GM19043 (cell line): ENCODE measurements around the gene ZNF488.

ENCODE experiments used
- ATAC-seq: cut with Tn5 transposase; IDR thresholded peaks from one replicate; pipeline ENCODE4 v1.9.1; 2021; ENCODE audit warnings: low read depth; ENCODE audit not compliant: unreplicated experiment

ZNF488 gene

GRCh38 chr10:47410271-47410670, 26.2 kb upstream of the ZNF488 start:
- ATAC-seq = no peak

DNA sequence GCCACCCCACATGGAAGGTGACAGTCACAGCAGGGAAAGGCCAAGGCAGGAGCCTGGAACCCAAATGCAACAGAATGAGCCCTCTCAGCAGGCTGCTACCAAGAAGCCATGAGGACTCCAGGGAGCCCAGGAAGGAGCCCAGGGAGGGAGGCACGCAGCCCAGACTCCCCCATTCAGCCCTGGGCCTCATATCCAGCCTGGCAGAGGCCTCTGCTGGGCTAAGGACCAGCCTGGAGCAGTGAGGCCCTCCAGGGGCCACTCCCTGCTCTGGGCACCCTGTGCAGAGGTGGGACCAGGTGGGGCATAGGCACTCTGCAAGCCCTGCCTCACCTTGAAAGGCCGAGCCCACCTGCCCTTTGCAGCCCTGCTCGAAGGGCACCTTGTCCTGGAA, 25.8 kb upstream of the ZNF488 start:
- ATAC-seq = no peak

GRCh38 chr10:47409171-47409865, 25.2 kb upstream of the ZNF488 start:
- ATAC-seq = no peak

GRCh38 chr10:47408606-47409005, 24.5 kb upstream of the ZNF488 start:
- ATAC-seq = no peak

GRCh38 chr10:47406870-47407691, 23.0 kb upstream of the ZNF488 start:
- ATAC-seq = no peak

GRCh38 chr10:47406548-47406869, 22.4 kb upstream of the ZNF488 start:
- no peak for ATAC-seq

DNA sequence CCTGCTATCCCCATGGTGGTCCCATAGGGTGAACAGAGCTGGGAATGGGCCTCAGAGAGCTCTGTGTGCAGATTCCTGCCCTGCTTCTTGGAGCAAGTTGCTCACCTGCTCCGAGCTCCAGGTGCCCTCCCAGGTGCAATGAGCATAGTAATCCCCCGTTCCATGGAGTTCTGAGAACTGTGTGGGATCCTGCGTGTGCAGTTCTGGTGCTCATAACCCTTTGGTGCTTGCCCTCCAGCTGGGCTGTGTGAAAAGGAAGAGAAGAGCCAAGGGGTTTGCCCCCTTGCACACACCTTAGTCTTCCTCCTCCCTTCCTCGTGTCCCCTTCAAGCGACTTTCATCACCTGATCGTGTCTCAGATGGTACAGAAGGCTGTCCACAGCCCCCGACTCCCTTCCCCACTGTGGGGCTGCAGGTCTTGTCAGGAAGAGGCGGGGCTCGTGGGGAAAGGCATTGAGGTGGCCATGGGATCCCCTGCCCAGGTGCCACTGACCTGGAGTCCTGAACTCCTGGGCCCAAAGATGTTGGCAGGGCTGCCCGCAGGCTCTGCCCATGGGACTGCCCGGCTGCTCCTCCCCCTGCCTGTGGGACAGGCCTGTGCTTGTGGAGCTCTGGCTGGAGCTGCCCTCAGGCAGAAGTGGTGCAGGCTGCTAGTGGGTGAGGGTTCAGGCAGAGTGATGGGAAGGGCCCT, 21.9 kb upstream of the ZNF488 start:
- no peak for ATAC-seq

GRCh38 chr10:47404937-47405336, 20.8 kb upstream of the ZNF488 start:
- ATAC-seq = no peak

DNA sequence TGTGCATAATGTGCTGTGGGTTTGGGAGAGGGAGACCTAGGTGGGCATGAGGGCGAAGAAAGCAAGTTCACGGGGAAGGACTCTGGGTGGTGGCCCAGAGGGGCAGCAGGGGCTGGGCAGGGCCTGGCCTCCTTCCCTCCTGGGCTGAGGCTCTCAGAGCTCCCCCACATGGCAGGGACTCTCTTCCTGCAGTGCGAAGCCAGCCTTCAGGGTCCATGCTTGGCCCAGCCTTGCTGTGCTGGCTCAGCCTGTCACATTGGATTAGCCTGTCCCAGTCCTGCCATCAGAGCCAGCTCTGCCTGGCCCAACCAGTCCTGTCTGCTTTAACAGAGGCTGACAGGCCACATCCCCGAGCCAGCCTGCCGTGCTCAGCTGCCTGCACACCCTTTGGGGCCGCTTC, 20.4 kb upstream of the ZNF488 start:
- ATAC-seq = no peak

- ATAC-seq = no peak
Measured at GRCh38 chr10:47403446-47404318, 19.6 kb upstream of the ZNF488 start.

- ATAC-seq = no peak
Measured at GRCh38 chr10:47402641-47403301, 18.7 kb upstream of the ZNF488 start.

GRCh38 chr10:47401874-47402640, 18.0 kb upstream of the ZNF488 start:
- no peak for ATAC-seq

DNA sequence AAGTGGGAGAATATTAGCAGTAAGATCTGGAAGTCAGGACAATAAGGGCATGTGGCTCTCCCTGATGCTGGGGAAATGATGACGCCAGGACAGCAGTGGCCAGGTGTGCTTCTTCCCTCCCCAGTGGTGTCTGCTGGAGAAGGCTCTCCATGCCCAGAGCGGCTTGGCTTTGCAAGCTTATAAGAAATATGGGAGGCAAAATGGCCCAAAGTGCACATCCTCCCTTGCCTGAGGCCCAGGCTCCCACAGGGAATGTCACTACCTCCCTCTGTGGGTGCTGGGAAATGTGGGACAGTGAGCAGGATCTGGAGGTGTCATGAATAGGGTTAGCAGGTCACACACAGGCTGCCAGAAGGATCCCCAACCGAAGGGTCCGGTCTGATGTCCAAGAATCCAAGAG, 17.1 kb upstream of the ZNF488 start:
- ATAC-seq = no peak

DNA sequence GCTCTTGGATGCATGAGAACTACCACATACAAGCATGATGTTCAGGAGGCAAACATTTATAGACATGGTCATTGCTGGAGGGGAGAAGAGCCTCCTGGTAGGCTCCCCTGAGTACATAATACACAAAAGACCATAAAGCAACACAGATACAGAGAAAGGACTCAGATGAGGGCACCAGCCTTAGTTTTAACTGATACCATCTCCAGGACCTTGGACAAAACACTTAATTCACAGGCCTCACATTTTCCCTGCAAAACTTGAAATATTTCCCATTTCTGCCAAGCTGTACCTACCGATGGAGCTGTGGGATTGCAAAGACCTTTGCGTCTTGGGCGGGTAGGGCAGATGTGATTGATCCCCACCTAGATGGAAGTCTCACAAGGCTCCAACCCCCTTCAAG, 16.7 kb upstream of the ZNF488 start:
- no peak for ATAC-seq

DNA sequence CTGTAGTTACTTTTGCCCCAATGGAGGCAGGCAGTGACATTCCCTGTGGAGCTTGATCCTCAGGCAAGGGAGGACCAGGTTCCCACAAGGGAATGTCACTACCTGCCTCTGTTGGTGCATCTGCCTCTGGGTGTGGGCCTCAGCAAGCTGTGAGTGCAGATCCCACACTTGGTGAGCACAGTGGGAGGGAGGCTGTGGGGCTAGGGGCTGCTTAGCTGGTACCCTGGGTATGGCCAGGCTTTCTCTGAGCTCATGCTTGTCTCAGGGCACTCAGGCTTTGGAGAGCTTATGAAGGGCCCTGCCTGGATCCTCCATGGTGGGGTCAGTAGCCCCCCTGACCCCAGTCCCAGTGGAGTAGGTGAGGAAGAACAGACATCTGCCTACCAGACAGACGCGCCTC, 16.2 kb upstream of the ZNF488 start:
- ATAC-seq = no peak

DNA sequence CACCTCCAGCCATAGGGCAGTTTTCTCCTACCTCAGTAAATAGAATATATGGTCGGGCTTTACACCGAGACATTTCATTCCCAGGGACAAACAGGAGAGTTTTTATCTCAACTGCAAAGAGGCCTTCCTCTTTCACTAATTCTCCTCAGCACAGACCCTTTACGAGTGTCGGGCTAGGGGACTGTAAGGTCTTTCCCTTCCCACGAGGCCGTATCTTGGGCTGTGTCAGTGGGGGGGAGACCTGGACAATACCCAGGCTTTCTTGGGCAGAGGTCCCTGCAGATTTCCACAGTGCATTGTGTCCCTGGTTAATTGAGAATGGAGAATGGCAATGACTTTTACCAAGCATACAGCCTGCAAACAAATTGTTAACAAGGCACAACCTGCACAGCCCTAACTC, 13.2 kb upstream of the ZNF488 start:
- no peak for ATAC-seq

GRCh38 chr10:47396311-47396717, 12.2 kb upstream of the ZNF488 start:
- ATAC-seq = no peak

GRCh38 chr10:47389619-47390018, 5.5 kb upstream of the ZNF488 start:
- no peak for ATAC-seq

DNA sequence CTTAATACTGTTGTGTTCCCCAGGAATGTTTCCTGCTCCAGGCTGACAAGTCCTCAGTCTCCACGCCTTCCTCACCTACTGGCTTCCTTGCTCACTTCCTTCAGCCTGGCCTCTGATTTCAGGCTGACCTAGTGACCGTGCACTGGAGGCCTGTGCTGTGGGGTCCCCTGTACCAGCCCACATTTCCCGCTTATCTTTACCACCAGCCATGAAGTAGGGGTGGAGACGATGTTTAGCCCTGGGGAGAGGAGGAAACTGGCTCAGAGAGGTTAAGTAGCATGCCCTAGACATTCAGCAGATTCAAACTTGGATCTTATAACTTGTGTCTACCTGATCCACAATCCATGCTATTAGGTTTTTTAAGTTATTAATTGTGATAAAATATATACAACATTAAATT, 4.8 kb upstream of the ZNF488 start:
- no peak for ATAC-seq
